ENCODE results near the gene CPEB1.

Gene CPEB1

DNA sequence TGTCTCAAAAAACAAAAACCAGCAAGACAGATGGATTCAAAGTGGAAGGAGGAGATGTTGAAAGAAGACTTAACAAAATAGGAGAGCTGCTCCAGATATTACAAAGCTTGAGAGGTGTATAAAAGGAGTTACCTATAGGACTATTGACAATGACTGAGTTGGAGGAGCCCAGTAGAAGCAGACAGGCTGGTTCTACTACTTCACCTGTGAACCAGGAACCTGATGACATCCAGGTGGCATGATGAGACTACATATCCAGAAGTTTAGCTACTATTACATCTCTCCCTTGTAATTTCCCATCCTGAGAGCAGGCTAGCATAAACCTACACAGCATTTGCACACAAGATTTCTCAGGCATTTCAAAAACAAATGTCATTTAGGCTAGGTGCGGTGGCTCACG is 49.3 kb downstream of the CPEB1 start:
- no peak overlapping the region for H3K4me3 ChIP-seq (ENCODE audit: low read depth, low read length)
- DNase-seq (ENCODE audit: low read depth) = no peak
- TF ChIP-seq, protein P1, sequence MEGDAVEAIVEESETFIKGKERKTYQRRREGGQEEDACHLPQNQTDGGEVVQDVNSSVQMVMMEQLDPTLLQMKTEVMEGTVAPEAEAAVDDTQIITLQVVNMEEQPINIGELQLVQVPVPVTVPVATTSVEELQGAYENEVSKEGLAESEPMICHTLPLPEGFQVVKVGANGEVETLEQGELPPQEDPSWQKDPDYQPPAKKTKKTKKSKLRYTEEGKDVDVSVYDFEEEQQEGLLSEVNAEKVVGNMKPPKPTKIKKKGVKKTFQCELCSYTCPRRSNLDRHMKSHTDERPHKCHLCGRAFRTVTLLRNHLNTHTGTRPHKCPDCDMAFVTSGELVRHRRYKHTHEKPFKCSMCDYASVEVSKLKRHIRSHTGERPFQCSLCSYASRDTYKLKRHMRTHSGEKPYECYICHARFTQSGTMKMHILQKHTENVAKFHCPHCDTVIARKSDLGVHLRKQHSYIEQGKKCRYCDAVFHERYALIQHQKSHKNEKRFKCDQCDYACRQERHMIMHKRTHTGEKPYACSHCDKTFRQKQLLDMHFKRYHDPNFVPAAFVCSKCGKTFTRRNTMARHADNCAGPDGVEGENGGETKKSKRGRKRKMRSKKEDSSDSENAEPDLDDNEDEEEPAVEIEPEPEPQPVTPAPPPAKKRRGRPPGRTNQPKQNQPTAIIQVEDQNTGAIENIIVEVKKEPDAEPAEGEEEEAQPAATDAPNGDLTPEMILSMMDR (IDR thresholded peaks at IDR 0.05; ENCODE audit: low read depth, low read length, missing control alignments) = no peak

DNA sequence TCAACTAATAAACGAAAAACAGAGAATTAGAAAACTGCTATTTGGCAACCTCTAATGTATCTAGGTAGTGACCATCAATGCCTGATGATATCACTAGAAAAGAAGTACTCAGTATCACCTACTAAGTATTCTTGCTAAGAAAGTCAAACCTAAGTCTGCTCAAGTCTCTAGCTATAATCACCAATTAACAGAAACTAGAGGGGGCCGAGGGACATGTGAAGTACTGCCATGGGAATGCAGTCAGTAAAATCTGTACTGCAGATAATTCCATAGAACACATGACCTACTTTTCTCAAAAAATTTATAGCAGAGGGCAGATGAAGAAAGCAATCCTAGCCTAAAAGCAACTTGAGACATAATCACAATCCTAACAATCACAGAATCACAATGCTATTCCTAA is 51.4 kb downstream of the CPEB1 start:
- TF ChIP-seq, protein P1 (IDR thresholded peaks at IDR 0.05; ENCODE audit: low read depth, low read length, missing control alignments) = no peak
- no peak overlapping the region for H3K4me3 ChIP-seq (ENCODE audit: low read depth, low read length)
- no peak for DNase-seq (ENCODE audit: low read depth)

- DNase-seq (ENCODE audit: low read depth) = no peak
- TF ChIP-seq, protein P1 (IDR thresholded peaks at IDR 0.05; ENCODE audit: low read depth, low read length, missing control alignments) = no peak
- H3K4me3 ChIP-seq (ENCODE audit: low read depth, low read length) = no peak overlapping the region
Measured at GRCh38 chr15:82595203-82595602, 52.0 kb downstream of the CPEB1 start.

DNA sequence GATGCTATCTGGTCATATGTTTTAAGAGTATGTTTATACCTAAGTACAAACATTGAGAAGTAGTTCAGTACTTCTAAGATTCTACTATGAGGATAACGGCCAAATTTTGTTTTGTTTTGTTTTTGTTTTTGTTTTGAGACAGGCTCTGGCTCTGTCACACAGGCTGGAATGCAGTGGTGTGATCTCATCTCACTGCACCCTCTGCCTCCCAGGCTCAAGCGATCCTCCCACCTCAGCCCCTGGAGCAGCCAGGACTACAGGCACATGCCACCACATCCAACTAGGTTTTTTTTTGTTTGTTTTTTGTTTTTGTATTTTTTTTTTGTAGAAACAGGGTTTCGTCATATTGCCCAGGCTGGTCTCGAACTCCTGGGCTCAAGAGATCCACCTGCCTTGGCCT is 59.4 kb downstream of the CPEB1 start:
- H3K4me3 ChIP-seq (ENCODE audit: low read depth, low read length) = no peak overlapping the region
- TF ChIP-seq, protein P1 (IDR thresholded peaks at IDR 0.05; ENCODE audit: low read depth, low read length, missing control alignments) = no peak
- no peak for DNase-seq (ENCODE audit: low read depth)

- no peak overlapping the region for H3K4me3 ChIP-seq (ENCODE audit: low read depth, low read length)
- DNase-seq (ENCODE audit: low read depth) = no peak
- TF ChIP-seq, protein P1 (IDR thresholded peaks at IDR 0.05; ENCODE audit: low read depth, low read length, missing control alignments) = no peak
Measured at GRCh38 chr15:82585072-82585471, 62.1 kb downstream of the CPEB1 start.

DNA sequence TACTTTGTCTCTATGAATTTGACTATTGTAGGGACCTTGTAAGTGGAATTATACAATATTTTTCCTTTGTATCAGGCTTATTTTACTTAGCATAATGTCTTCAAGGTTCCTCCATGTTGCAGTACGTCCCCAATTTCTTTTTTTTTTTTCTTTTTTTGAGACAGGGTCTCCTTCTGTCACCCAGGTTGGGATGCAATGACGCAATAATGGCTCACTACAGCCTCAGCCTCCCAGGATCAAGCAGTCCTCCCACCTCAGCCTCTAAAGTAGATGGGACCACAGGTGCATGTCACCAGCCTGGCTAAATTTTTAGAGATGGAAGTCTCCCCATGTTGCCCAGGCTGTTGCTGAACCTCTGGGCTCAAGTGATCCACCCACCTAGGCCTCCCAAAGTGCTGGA is 66.5 kb downstream of the CPEB1 start:
- TF ChIP-seq, protein P1 (IDR thresholded peaks at IDR 0.05; ENCODE audit: low read depth, low read length, missing control alignments) = no peak
- H3K4me3 ChIP-seq (ENCODE audit: low read depth, low read length) = no peak overlapping the region
- DNase-seq (ENCODE audit: low read depth) = no peak

- no peak overlapping the region for H3K4me3 ChIP-seq (ENCODE audit: low read depth, low read length)
- TF ChIP-seq, protein P1 (IDR thresholded peaks at IDR 0.05; ENCODE audit: low read depth, low read length, missing control alignments) = no peak
- no peak for DNase-seq (ENCODE audit: low read depth)
Measured at GRCh38 chr15:82575335-82575734, 71.8 kb downstream of the CPEB1 start.

All from GM12864 (cell line).